NCI-H748 treated with DMSO at 0.1 percent for 48 hours (cell line): ENCODE results near the gene LAD1.

Experiments used
- DNase-seq: peaks from one replicate; lab custom pipeline; 2025; lab: John Stamatoyannopoulos, UW

The LAD1 gene

GRCh38 chr1:201361652-201362504 lies 37.2 kb downstream of the LAD1 start:
- no peak for DNase-seq

DNA sequence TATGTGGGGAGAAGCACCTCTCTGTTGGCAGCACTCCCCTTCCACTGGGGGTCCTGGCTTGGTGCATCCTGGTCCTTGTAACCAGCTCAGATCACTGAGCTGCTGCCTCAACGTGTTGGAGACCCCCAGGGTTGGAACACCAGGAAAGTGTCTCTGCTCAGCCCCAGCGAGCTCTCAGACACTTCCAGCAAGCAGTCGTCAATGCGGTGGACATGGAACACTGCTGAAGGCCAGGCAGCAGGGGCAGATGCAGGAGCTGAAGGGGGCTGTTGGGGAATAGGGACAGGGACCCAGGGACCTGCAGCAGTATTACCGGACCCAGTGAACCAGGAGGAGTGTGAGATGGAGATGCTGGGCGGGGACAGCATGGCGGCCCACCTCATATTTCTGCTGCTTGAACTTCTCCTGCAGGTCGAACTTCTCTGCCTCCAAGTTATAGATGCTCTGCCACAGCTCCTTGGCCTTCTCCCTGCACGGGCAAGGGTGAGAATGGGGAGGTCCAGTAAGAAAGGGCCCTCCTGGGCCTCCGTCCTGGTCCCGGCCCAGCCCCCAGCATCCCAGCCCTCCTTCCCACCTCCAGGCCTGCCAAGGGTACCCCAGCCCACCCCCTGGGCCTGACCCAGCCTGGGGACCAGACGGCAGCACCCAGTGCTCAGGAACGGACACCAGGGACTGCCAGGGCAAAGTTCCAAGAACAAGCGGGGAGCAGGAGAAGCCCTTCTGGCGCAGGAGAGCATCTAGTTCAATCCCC lies 38.0 kb downstream of the LAD1 start:
- no peak for DNase-seq

GRCh38 chr1:201360486-201360885 lies 38.6 kb downstream of the LAD1 start:
- DNase-seq, result no peak

GRCh38 chr1:201359873-201360210 lies 39.3 kb downstream of the LAD1 start:
- DNase-seq, result no peak

GRCh38 chr1:201359031-201359872 lies 39.9 kb downstream of the LAD1 start:
- no peak for DNase-seq

DNA sequence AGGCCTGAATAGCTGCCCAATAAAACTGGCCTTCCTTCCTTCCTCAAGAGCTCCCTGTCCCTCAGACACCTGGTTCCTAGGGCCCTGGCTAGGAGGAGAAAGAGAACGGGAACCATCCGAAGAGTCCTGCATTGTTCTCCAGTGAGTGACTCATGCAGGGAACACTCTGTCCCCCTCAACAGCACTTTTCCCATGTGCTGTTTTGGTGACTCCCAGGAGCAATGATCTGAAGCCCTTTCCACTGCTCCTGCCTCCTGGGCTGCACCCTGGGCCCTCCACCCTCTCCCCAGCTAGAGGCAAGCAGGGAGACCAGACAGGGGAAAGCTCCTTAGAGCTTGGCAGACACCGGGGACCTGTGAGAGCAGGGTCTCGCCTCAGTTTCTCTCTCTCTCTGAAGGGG lies 40.5 kb downstream of the LAD1 start:
- no peak for DNase-seq

DNA sequence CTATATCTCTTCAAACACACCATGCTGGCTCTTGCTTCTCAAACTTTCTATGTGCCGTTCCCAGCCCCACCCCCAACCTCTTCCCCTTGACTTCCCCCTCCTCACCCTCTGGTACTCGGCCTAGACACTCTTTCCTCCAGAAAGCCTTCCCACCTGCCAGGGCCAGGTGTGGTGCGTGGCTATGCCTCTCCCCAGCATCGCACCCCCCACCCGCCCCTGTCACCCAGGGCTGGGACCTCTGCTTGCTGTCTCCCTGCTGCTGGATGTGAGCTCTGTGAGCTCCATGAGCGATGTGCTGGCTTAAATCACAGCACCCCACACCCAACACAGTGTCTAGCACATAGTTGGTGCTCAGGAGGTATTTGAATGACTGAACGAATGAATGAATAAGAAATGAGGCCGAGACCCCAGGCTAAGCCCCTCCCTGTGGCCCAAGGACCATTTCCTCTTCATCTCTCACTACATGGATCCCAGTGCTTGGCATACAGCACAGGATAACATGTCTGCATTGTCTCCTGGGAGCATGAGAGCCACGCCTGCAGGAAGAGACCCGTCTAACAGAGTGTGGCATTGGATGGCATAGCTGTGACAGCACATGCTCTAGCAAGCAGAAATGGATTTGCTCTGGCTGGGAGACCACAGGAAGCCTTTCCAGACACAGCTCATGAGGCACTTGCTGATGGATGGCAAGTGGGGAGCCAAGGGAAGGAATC lies 41.3 kb downstream of the LAD1 start:
- DNase-seq, result no peak

- no peak for DNase-seq
Measured at GRCh38 chr1:201357211-201357610, 41.9 kb downstream of the LAD1 start.

DNA sequence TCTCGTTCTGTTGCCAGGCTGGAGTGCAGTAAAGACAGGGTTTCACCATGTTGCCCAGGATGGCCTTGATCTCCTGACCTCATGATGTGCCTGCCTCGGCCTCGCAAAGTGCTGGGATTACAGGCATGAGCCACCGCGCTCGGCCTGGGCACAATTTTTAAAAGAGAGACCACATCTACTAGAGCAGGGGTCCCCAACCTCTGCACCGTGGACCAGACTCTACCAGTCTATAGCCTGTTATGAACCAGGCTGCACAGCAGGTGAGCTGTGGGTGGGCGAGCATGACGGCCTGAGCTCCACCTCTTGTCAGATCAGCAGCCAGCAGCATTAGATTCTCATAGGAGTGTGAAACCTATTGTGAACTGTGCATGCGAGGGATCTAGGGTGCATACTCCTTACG lies 42.4 kb downstream of the LAD1 start:
- no peak for DNase-seq

DNA sequence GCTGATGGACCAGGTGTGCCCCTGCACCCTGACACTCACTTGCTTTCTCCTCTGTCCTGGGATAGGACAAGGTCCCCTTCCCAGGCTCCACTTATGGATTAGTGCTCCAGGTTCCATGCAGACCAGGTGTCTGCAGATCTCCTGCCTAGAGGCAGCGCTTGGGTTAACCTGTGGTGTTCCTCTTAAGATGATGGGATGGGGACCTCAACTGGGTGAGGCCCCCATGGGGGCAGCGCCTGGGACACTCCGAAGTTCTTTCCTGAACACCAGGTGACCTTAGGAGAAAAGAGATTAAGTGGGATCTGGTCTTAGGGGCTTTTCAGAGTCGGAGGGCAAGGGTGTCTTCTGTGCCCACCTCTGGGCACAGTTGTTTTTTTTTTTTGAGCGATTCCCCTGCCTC lies 42.9 kb downstream of the LAD1 start:
- no peak for DNase-seq

- DNase-seq, result no peak
Measured at GRCh38 chr1:201355471-201355870, 43.7 kb downstream of the LAD1 start.

DNA sequence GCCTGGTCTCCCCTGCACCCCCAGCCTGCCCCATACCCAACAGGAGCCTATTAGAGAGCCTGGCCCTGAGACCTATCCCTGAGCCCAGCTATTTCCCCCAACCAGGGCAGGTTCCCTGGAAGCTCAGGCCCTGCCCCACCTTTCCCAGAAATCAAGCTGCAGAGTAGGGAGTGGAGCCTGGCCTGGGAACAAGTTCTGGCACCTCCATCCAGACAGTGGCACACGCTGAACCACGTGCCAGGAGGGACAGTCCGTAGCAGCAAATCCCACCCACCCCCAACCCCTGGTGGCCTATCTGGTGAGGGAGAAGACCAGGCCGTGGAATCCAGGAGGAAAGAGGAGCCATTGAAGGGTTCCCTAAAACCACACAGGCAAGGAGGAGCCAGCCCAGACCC lies 44.2 kb downstream of the LAD1 start:
- DNase-seq, result no peak

DNA sequence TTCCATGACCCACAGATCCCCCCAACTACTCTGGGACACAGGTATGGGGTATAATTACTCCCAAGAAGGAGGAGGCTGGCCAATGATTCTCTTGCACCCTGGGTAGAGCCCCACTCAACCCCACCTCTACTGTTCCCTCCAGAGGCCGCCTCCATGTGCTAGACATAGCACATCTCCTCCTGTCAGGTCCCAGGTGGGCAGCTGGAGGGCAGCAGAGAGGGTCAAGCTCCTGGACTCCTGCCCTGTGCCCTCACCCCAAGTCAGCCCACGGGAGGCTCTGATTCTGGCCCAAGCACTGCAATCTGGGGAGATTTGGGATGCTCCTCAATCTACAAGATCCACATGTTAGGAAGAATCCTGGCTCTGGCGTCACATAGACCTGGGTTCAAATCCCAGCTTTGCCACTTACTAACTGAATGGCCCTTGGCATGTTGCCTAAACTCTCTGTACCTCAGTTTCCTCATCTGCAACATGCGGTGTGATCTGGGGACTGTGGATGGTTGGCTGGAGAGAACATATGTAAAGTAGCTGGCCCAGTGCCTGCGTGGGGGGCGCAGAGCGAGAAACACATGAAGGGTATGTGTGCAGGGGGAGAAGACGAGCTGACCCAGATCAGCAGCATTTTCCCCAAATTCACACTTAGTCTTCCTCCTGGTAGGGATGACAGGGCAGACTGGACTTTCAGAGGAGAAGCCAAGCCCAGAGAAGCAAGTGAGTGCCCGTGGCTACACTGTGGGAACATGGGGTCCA lies 44.8 kb downstream of the LAD1 start:
- no peak for DNase-seq

GRCh38 chr1:201353186-201353940 lies 45.8 kb downstream of the LAD1 start:
- DNase-seq, result no peak

DNA sequence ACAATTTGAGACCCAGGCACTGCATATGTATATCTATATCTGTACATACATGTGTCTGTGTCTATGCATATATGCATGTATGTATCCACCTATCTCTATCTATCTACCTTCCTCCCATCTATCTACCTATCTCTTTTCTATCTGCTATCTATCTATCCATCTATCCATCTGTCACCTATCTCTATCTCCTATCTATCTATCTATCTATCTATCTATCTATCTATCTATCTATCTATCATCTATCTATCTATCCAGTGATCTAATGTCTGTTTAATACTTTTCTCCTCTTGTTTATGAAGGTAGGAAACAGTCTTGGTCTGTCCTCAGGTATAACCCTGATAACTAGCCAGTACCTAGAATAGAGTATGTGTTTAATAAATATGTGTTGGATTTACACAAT lies 47.5 kb downstream of the LAD1 start:
- no peak for DNase-seq

DNA sequence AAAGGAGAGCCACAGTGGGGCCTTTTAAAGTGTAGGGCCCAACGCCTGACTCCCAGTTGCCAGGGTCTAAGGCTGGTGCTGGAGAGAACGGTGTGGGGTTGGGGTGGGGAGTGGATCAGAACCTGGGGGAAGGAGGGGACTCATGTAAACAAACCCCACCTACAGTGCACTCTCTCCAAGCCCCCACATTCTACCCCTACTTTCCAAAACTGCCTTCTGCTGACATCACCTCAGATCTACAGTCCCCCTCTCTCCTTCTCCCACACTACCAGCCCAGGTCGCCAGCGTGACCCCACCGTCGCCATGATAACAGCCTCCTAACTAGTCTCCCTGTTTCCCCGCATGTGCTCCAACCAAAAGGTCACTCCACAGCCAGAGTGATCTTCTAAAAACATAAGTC lies 48.2 kb downstream of the LAD1 start:
- no peak for DNase-seq

DNA sequence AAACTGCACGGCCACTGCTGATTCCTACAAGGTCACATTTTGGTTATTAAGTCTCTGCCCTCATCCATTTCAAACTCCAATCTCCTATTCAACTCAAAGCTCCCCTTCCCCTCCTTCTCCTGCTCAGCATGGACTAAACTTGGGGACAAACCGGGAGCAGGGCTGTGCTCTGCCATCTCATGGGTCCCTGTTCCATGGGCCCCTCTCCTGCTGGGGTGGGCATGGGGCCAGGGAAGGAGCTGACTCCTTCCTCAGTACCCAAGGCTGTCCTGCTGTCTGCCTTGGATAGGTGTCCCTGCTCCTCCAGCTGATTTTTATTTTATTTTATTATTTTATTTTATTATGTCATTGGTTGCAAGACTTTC lies 48.8 kb downstream of the LAD1 start:
- DNase-seq, result no peak

DNA sequence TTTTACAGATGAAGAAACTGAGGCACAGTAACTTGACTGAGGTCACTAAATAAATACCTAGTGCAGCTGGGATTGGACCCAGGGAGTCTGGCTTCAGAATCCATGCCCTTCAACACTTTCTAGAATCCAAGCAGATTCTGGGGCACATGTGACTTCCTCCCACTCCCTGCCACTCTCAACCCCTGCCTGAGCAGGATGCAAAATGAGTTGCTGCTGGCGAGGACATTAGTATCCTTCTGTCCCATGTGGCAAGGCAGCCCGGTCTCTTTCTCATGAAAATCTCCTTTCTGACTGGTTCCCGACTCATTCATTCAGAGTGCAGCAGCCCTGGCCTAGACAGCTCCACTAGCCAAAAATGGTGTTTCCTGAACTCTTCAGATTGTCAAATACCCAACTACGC lies 50.0 kb downstream of the LAD1 start:
- no peak for DNase-seq

GRCh38 chr1:201348211-201348566 lies 50.9 kb downstream of the LAD1 start:
- no peak for DNase-seq

DNA sequence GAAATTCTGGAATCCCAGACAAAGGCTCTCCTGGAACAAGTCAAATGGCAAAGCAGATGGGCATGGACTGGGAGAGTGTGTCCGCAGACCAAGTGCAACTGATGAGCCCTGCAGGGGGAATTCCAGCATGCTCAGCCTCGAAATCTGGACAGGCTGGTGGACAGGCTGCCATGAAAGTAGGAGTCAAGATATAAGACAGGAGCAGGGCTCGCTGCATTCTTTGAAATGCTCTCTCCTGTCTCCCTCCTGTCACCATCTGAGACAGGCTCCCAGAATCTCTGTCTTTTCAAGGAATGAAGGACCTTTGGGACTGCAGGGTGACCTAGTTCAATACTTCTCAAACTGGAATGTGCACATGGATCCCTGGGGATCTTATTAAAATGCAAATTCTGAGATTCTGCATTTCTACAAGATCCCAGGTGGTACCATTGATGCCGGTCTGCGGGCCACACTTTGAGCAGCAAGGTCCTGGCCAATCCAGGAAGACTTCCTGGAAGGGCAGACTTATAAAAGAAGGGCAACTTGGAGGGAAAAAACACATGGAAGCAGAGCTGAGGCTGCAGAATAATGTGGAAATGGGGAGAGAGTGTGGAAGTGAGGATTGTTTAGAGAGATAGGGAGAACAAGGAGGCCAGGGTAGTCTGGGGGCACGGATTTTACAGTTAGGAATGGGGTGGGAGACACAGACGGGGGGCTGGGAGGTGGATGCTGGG lies 51.5 kb downstream of the LAD1 start:
- DNase-seq, result no peak
